Measurements from ENCODE around the gene SBNO1.
A peak's percentile ranks its signal among the peaks of the same experiment; 100 is the strongest.
"Not testable (repeated sequence)": the region's sequence is repeated elsewhere in the genome, so short reads cannot be mapped to it uniquely, and the experiment has no call there.

Gene SBNO1

GRCh38 chr12:123372415-123372814, 7.8 kb upstream of the SBNO1 start:
- not testable (repeated sequence) for H3K27ac ChIP-seq (ENCODE audit: low read depth in 2 of 2, low read length in 2 of 2); H3K4me3 ChIP-seq (ENCODE audit: low read length in 2 of 2); H3K9me3 ChIP-seq (ENCODE audit: control insufficient read depth in 2 of 2, low read length in 2 of 2); H3K9ac ChIP-seq (ENCODE audit: low read depth in 1 of 2, low read length in 2 of 2); H3K36me3 ChIP-seq (ENCODE audit: control insufficient read depth in 2 of 2, insufficient read depth in 2 of 2, low read length in 2 of 2); H3K27me3 ChIP-seq (ENCODE audit: control insufficient read depth in 2 of 2, insufficient read depth in 2 of 2, low read length in 2 of 2); H3K4me1 ChIP-seq (ENCODE audit: control insufficient read depth in 2 of 2, insufficient read depth in 2 of 2, low read length in 2 of 2)

GRCh38 chr12:123371667-123372368, 7.2 kb upstream of the SBNO1 start:
- not testable (repeated sequence) for H3K27me3 ChIP-seq (ENCODE audit: control insufficient read depth in 2 of 2, insufficient read depth in 2 of 2, low read length in 2 of 2); H3K27ac ChIP-seq (ENCODE audit: low read depth in 2 of 2, low read length in 2 of 2); H3K4me3 ChIP-seq (ENCODE audit: low read length in 2 of 2); H3K36me3 ChIP-seq (ENCODE audit: control insufficient read depth in 2 of 2, insufficient read depth in 2 of 2, low read length in 2 of 2); H3K9me3 ChIP-seq (ENCODE audit: control insufficient read depth in 2 of 2, low read length in 2 of 2); H3K4me1 ChIP-seq (ENCODE audit: control insufficient read depth in 2 of 2, insufficient read depth in 2 of 2, low read length in 2 of 2); H3K9ac ChIP-seq (ENCODE audit: low read depth in 1 of 2, low read length in 2 of 2)

GRCh38 chr12:123369229-123369628, 4.6 kb upstream of the SBNO1 start:
- Histone ChIP-seq H3K27me3 (ENCODE audit: control insufficient read depth in 2 of 2, insufficient read depth in 2 of 2, low read length in 2 of 2) (no peaks in the 10 kb centered on the region), H3K27ac (ENCODE audit: low read depth in 2 of 2, low read length in 2 of 2) (no peak overlapping the region), H3K9ac (ENCODE audit: low read depth in 1 of 2, low read length in 2 of 2) (no peak overlapping the region), H3K4me3 (ENCODE audit: low read length in 2 of 2) (no peak overlapping the region), H3K9me3 (ENCODE audit: control insufficient read depth in 2 of 2, low read length in 2 of 2) (no peaks in the 10 kb centered on the region), H3K36me3 (ENCODE audit: control insufficient read depth in 2 of 2, insufficient read depth in 2 of 2, low read length in 2 of 2) (no peaks in the 10 kb centered on the region), H3K4me1 (ENCODE audit: control insufficient read depth in 2 of 2, insufficient read depth in 2 of 2, low read length in 2 of 2) (no peaks in the 10 kb centered on the region)

- not testable (repeated sequence) for H3K9ac ChIP-seq (ENCODE audit: low read depth in 1 of 2, low read length in 2 of 2); H3K9me3 ChIP-seq (ENCODE audit: control insufficient read depth in 2 of 2, low read length in 2 of 2); H3K36me3 ChIP-seq (ENCODE audit: control insufficient read depth in 2 of 2, insufficient read depth in 2 of 2, low read length in 2 of 2); H3K4me3 ChIP-seq (ENCODE audit: low read length in 2 of 2); H3K27me3 ChIP-seq (ENCODE audit: control insufficient read depth in 2 of 2, insufficient read depth in 2 of 2, low read length in 2 of 2); H3K4me1 ChIP-seq (ENCODE audit: control insufficient read depth in 2 of 2, insufficient read depth in 2 of 2, low read length in 2 of 2); H3K27ac ChIP-seq (ENCODE audit: low read depth in 2 of 2, low read length in 2 of 2)
Observed at GRCh38 chr12:123368431-123368830, 3.8 kb upstream of the SBNO1 start.

- no peak overlapping the region for H3K27ac ChIP-seq (ENCODE audit: low read depth in 2 of 2, low read length in 2 of 2)
- H3K27me3 ChIP-seq (ENCODE audit: control insufficient read depth in 2 of 2, insufficient read depth in 2 of 2, low read length in 2 of 2) = no peaks in the 10 kb centered on the region
- H3K36me3 ChIP-seq (ENCODE audit: control insufficient read depth in 2 of 2, insufficient read depth in 2 of 2, low read length in 2 of 2) = no peaks in the 10 kb centered on the region
- no peak overlapping the region for H3K9ac ChIP-seq (ENCODE audit: low read depth in 1 of 2, low read length in 2 of 2)
- H3K4me3 ChIP-seq (ENCODE audit: low read length in 2 of 2) = no peak overlapping the region
- no peaks in the 10 kb centered on the region for H3K9me3 ChIP-seq (ENCODE audit: control insufficient read depth in 2 of 2, low read length in 2 of 2)
- peaks cover 6 to 11% of the 10 kb centered on the region in 2 donors for H3K4me1 ChIP-seq (ENCODE audit: control insufficient read depth in 2 of 2, insufficient read depth in 2 of 2, low read length in 2 of 2)
Observed at GRCh38 chr12:123367511-123367910, 2.9 kb upstream of the SBNO1 start.

- Histone ChIP-seq H3K4me3 (ENCODE audit: low read length in 2 of 2) (peak overlapping the region; percentile 77 to 91), H3K9me3 (ENCODE audit: control insufficient read depth in 2 of 2, low read length in 2 of 2) (no peaks in the 10 kb centered on the region), H3K9ac (ENCODE audit: low read depth in 1 of 2, low read length in 2 of 2) (peak overlapping the region; percentile 80 to 82), H3K27ac (ENCODE audit: low read depth in 2 of 2, low read length in 2 of 2) (peak overlapping the region; percentile 94), H3K4me1 (ENCODE audit: control insufficient read depth in 2 of 2, insufficient read depth in 2 of 2, low read length in 2 of 2) (peaks cover 6 to 11% of the 10 kb centered on the region in 2 donors), H3K27me3 (ENCODE audit: control insufficient read depth in 2 of 2, insufficient read depth in 2 of 2, low read length in 2 of 2) (no peaks in the 10 kb centered on the region), H3K36me3 (ENCODE audit: control insufficient read depth in 2 of 2, insufficient read depth in 2 of 2, low read length in 2 of 2) (no peaks in the 10 kb centered on the region)
Observed at GRCh38 chr12:123365025-123365917, 624 bp upstream of the SBNO1 start.

GRCh38 chr12:123363740-123364531, 711 bp downstream of the SBNO1 start:
- Histone ChIP-seq H3K36me3 (ENCODE audit: control insufficient read depth in 2 of 2, insufficient read depth in 2 of 2, low read length in 2 of 2) (no peaks in the 10 kb centered on the region), H3K9ac (ENCODE audit: low read depth in 1 of 2, low read length in 2 of 2) (peak overlapping the region; percentile 69 to 90), H3K4me1 (ENCODE audit: control insufficient read depth in 2 of 2, insufficient read depth in 2 of 2, low read length in 2 of 2) (peaks cover 6 to 11% of the 10 kb centered on the region in 2 donors), H3K4me3 (ENCODE audit: low read length in 2 of 2) (peak overlapping the region; percentile 82 to 89), H3K27me3 (ENCODE audit: control insufficient read depth in 2 of 2, insufficient read depth in 2 of 2, low read length in 2 of 2) (no peaks in the 10 kb centered on the region), H3K9me3 (ENCODE audit: control insufficient read depth in 2 of 2, low read length in 2 of 2) (no peaks in the 10 kb centered on the region), H3K27ac (ENCODE audit: low read depth in 2 of 2, low read length in 2 of 2) (peak overlapping the region; percentile 94)

GRCh38 chr12:123363390-123363739, 1.3 kb downstream of the SBNO1 start:
- Histone ChIP-seq H3K36me3 (ENCODE audit: control insufficient read depth in 2 of 2, insufficient read depth in 2 of 2, low read length in 2 of 2) (no peaks in the 10 kb centered on the region), H3K9ac (ENCODE audit: low read depth in 1 of 2, low read length in 2 of 2) (peak overlapping the region; percentile 69 to 90), H3K9me3 (ENCODE audit: control insufficient read depth in 2 of 2, low read length in 2 of 2) (no peaks in the 10 kb centered on the region), H3K4me1 (ENCODE audit: control insufficient read depth in 2 of 2, insufficient read depth in 2 of 2, low read length in 2 of 2) (peaks cover 6 to 11% of the 10 kb centered on the region in 2 donors), H3K27me3 (ENCODE audit: control insufficient read depth in 2 of 2, insufficient read depth in 2 of 2, low read length in 2 of 2) (no peaks in the 10 kb centered on the region), H3K27ac (ENCODE audit: low read depth in 2 of 2, low read length in 2 of 2) (peak overlapping the region; percentile 94), H3K4me3 (ENCODE audit: low read length in 2 of 2) (peak overlapping the region; percentile 82 to 89)

- no peak overlapping the region for H3K27ac ChIP-seq (ENCODE audit: low read depth in 2 of 2, low read length in 2 of 2)
- no peak overlapping the region for H3K4me3 ChIP-seq (ENCODE audit: low read length in 2 of 2)
- H3K9ac ChIP-seq (ENCODE audit: low read depth in 1 of 2, low read length in 2 of 2) = no peak overlapping the region
- H3K4me1 ChIP-seq (ENCODE audit: control insufficient read depth in 2 of 2, insufficient read depth in 2 of 2, low read length in 2 of 2) = peaks cover 4% of the 10 kb centered on the region in 2 donors
- H3K36me3 ChIP-seq (ENCODE audit: control insufficient read depth in 2 of 2, insufficient read depth in 2 of 2, low read length in 2 of 2) = peaks cover 0 to 5% of the 10 kb centered on the region in 2 donors
- H3K27me3 ChIP-seq (ENCODE audit: control insufficient read depth in 2 of 2, insufficient read depth in 2 of 2, low read length in 2 of 2) = no peaks in the 10 kb centered on the region
- H3K9me3 ChIP-seq (ENCODE audit: control insufficient read depth in 2 of 2, low read length in 2 of 2) = no peaks in the 10 kb centered on the region
Observed at GRCh38 chr12:123358035-123358434, 6.6 kb downstream of the SBNO1 start.

Measured in mucosa of rectum (tissue), 2 donors.